H1 (cell line): Measurements from ENCODE around the gene NECTIN1. TPM values are rescaled to one million over a fixed set of nuclear protein-coding genes. Genes with fewer than 3 reads are reported as not detected.

ENCODE experiments used
- CTCF ChIA-PET: fragments of 300-600 bp; sonication (Branson Sonifier 250); formaldehyde crosslinking; loops from one replicate; lab custom pipeline; 2021; ENCODE audit not compliant: partially characterized antibody; lab: Charles Lee
- POLR2A ChIA-PET: fragments of 300-600 bp; sonication (Branson Sonifier 250); formaldehyde crosslinking; loops from one replicate; lab custom pipeline; 2021; ENCODE audit warnings: inconsistent platforms; ENCODE audit not compliant: partially characterized antibody; lab: Charles Lee
- DNase-seq, 2 experiments: peaks; one replicate each; pipeline versions ENCODE4 v3.0.0 to v3.0.0-alpha.2; 2010 to 2022; ENCODE audit warnings: low spot score in 2 of 2, low read depth in 1 of 2, mixed read lengths in 1 of 2
- FAIRE-seq: peaks from 2 replicates; lab custom pipeline; 2011; peaks lifted over from hg19 to GRCh38; lab: Jason Lieb, UNC
- H2AFZ ChIP-seq: 2 replicates; pipeline ENCODE4 v1.8.1; 2012; ENCODE audit warnings: low read length, inconsistent platforms
- H2AK5ac ChIP-seq: 2 replicates; pipeline ENCODE4 v1.6.1; 2013; ENCODE audit warnings: low read depth, low read length
- H2BK120ac ChIP-seq: replicated peaks from 2 replicates; pipeline ENCODE3; 2013; ENCODE audit warnings: low read depth, low read length, inconsistent platforms
- H2BK12ac ChIP-seq: 2 replicates; pipeline ENCODE4 v1.6.1; 2013; ENCODE audit warnings: low read depth, low read length
- H2BK15ac ChIP-seq: 2 replicates; pipeline ENCODE4 v1.6.1; 2013; ENCODE audit warnings: low read length
- H2BK20ac ChIP-seq: 2 replicates; pipeline ENCODE4 v1.6.1; 2013; ENCODE audit warnings: low read length
- H2BK5ac ChIP-seq: 2 replicates; pipeline ENCODE4 v1.6.1; 2013; ENCODE audit warnings: low read depth, low read length
- H3K14ac ChIP-seq: 2 replicates; pipeline ENCODE4 v1.6.1; 2013; ENCODE audit warnings: inconsistent platforms; ENCODE audit not compliant: insufficient read length
- H3K18ac ChIP-seq: 2 replicates; pipeline ENCODE4 v1.6.1; 2013; ENCODE audit warnings: low read length; ENCODE audit errors: extremely low read depth
- H3K23ac ChIP-seq: 2 replicates; pipeline ENCODE4 v1.6.1; 2013; ENCODE audit warnings: inconsistent platforms; ENCODE audit not compliant: insufficient read length
- H3K23me2 ChIP-seq: 2 replicates; pipeline ENCODE4 v1.6.1; 2013; ENCODE audit warnings: low read depth, low read length
- H3K27ac ChIP-seq: 2 replicates; pipeline ENCODE4 v1.6.1; 2011; ENCODE audit warnings: low read depth, low read length, inconsistent platforms
- H3K27me3 ChIP-seq, 4 experiments: replicated peaks in 1 of 4; 1 replicate in 1 of 4; 2 replicates in 3 of 4; pipeline versions ENCODE4 v1.6.1 to v1.8.1; 2011 to 2013; ENCODE audit warnings: low read length in 3 of 4, mild to moderate bottlenecking in 3 of 4, inconsistent platforms in 2 of 4, mixed read lengths in 2 of 4, moderate library complexity in 1 of 4; ENCODE audit not compliant: control insufficient read depth in 3 of 4, insufficient read depth in 3 of 4; ENCODE audit errors: extremely low read depth in 1 of 4
- H3K36me3 ChIP-seq, 4 experiments: 2 replicates each; pipeline versions ENCODE4 v1.6.1 to v1.8.1; 2011 to 2013; ENCODE audit warnings: mild to moderate bottlenecking in 4 of 4, low read length in 3 of 4, moderate library complexity in 2 of 4, control low read depth in 1 of 4, inconsistent platforms in 1 of 4; ENCODE audit not compliant: insufficient read depth in 4 of 4, control insufficient read depth in 2 of 4
- H3K4ac ChIP-seq: replicated peaks from 2 replicates; pipeline ENCODE3; 2013; ENCODE audit warnings: low read length, low read depth, mixed read lengths, inconsistent platforms; ENCODE audit not compliant: insufficient read length
- H3K4me1 ChIP-seq, 4 experiments: replicated peaks in 1 of 4; 1 replicate in 1 of 4; 2 replicates in 3 of 4; pipeline versions ENCODE4 v1.6.1 to v1.8.1; 2011 to 2013; ENCODE audit warnings: low read length in 3 of 4, inconsistent platforms in 2 of 4, mixed read lengths in 1 of 4; ENCODE audit not compliant: insufficient read depth in 4 of 4, control insufficient read depth in 3 of 4
- H3K4me2 ChIP-seq, 2 experiments: 2 replicates each; pipeline versions ENCODE4 v1.6.1 to v1.8.1; 2011 to 2013; ENCODE audit warnings: low read depth in 2 of 2, low read length in 2 of 2, control low read depth in 1 of 2, inconsistent platforms in 1 of 2, mild to moderate bottlenecking in 1 of 2; ENCODE audit not compliant: insufficient read depth in 1 of 2
- H3K4me3 ChIP-seq, 4 experiments: fragments of 200-600, 300-600 bp in 1 of 4; sonication (generic), shearing (Covaris generic), sonication (Bioruptor Twin) in 1 of 4; 2 replicates each; pipeline versions ENCODE4 v1.5.1 to v1.8.1; 2011 to 2016; ENCODE audit warnings: low read length in 4 of 4, low read depth in 3 of 4, control low read depth in 2 of 4, inconsistent platforms in 2 of 4, mild to moderate bottlenecking in 2 of 4, mixed read lengths in 1 of 4, moderate library complexity in 1 of 4; ENCODE audit not compliant: insufficient read depth in 2 of 4; ENCODE audit errors: extremely low read depth in 1 of 4
- H3K56ac ChIP-seq: replicated peaks from 2 replicates; pipeline ENCODE3; 2013; ENCODE audit warnings: low read depth, mild to moderate bottlenecking, mixed read lengths, low read length, inconsistent platforms; ENCODE audit not compliant: insufficient read length
- H3K79me1 ChIP-seq: 2 replicates; pipeline ENCODE4 v1.6.1; 2013; ENCODE audit warnings: low read depth, low read length, control low read depth
- H3K79me2 ChIP-seq, 2 experiments: 2 replicates each; pipeline versions ENCODE4 v1.6.1 to v1.8.1; 2012 to 2013; ENCODE audit warnings: low read length in 2 of 2, mild to moderate bottlenecking in 2 of 2, inconsistent platforms in 1 of 2; ENCODE audit not compliant: insufficient read depth in 2 of 2, control insufficient read depth in 1 of 2
- H3K9ac ChIP-seq, 4 experiments: replicated peaks in 1 of 4; 1 replicate in 1 of 4; 2 replicates in 3 of 4; pipeline versions ENCODE4 v1.6.1 to v1.8.1; 2011 to 2013; ENCODE audit warnings: low read depth in 3 of 4, low read length in 3 of 4, control low read depth in 2 of 4, mild to moderate bottlenecking in 2 of 4, moderate library complexity in 2 of 4, inconsistent platforms in 1 of 4; ENCODE audit errors: extremely low read depth in 1 of 4
- H3K9me3 ChIP-seq, 2 experiments: 2 replicates each; pipeline versions ENCODE4 v1.6.1 to v1.8.1; 2012 to 2013; ENCODE audit warnings: mild to moderate bottlenecking in 2 of 2, moderate library complexity in 2 of 2, control low read depth in 1 of 2, inconsistent platforms in 1 of 2, low read depth in 1 of 2, low read length in 1 of 2, mixed read lengths in 1 of 2; ENCODE audit not compliant: insufficient read depth in 2 of 2
- H4K20me1 ChIP-seq, 2 experiments: replicated peaks in 1 of 2; 2 replicates each; pipeline versions ENCODE3 to v1.8.1; 2011 to 2013; ENCODE audit warnings: inconsistent platforms in 2 of 2, low read length in 2 of 2, mild to moderate bottlenecking in 1 of 2; ENCODE audit not compliant: insufficient read depth in 2 of 2, control insufficient read depth in 1 of 2
- H4K5ac ChIP-seq: 2 replicates; pipeline ENCODE4 v1.6.1; 2013; ENCODE audit warnings: low read length, low read depth, mixed read lengths, inconsistent platforms; ENCODE audit not compliant: insufficient read length
- H4K8ac ChIP-seq: 2 replicates; pipeline ENCODE4 v1.8.0; 2013; ENCODE audit warnings: mild to moderate bottlenecking, moderate library complexity, low read length, inconsistent platforms; ENCODE audit not compliant: insufficient read depth; ENCODE audit errors: extremely low read depth
- H4K91ac ChIP-seq: replicated peaks from 2 replicates; pipeline ENCODE3; 2013; ENCODE audit warnings: low read length, mixed read lengths, inconsistent platforms; ENCODE audit not compliant: insufficient read length
- EGR1 ChIP-seq: IDR thresholded peaks from 2 replicates; pipeline ENCODE4 v1.6.1; 2011; ENCODE audit warnings: low read depth, low read length, borderline replicate concordance
- EZH2 ChIP-seq: fragments of 200-600 bp; sonication (generic); IDR thresholded peaks from 2 replicates; pipeline ENCODE4 v1.7.1; 2012; ENCODE audit warnings: low read depth, mild to moderate bottlenecking, moderate library complexity, low read length, inconsistent platforms; ENCODE audit not compliant: severe bottlenecking
- JUND ChIP-seq: IDR thresholded peaks from 2 replicates; pipeline ENCODE4 v1.6.1; 2011; ENCODE audit warnings: mild to moderate bottlenecking, improper control_type of control experiment, low read length
- KDM4A ChIP-seq: IDR thresholded peaks from one replicate; pipeline ENCODE4 v1.7.1; 2012; ENCODE audit warnings: low read depth, mild to moderate bottlenecking, moderate library complexity, low read length, inconsistent platforms; ENCODE audit not compliant: severe bottlenecking
- RXRA ChIP-seq: IDR thresholded peaks from 2 replicates; pipeline ENCODE4 v1.6.1; 2011; ENCODE audit warnings: low read depth, mild to moderate bottlenecking, low read length, moderate library complexity; ENCODE audit not compliant: insufficient read depth
- SIN3A ChIP-seq, 2 experiments: IDR thresholded peaks in 1 of 2; conservative IDR thresholded peaks in 1 of 2; 2 replicates each; pipeline ENCODE4 v1.6.1; 2011 to 2012; ENCODE audit warnings: low read length in 2 of 2, improper control_type of control experiment in 1 of 2, low read depth in 1 of 2, mild to moderate bottlenecking in 1 of 2
- SIX5 ChIP-seq: IDR thresholded peaks from 2 replicates; pipeline ENCODE4 v1.6.1; 2011; ENCODE audit warnings: mild to moderate bottlenecking, low read depth, low read length
- SP1 ChIP-seq: IDR thresholded peaks from 2 replicates; pipeline ENCODE4 v1.6.1; 2011; ENCODE audit warnings: low read depth, low read length
- TAF7 ChIP-seq: optimal IDR thresholded peaks from 2 replicates; pipeline ENCODE3; 2011; ENCODE audit warnings: low read depth, mild to moderate bottlenecking, inconsistent platforms, low read length, moderate library complexity, borderline replicate concordance
- WGBS, 2 experiments: shearing (Covaris generic) in 1 of 2; methylation state at CpG; one replicate each; pipeline versions ENCODE4 v1.1.6 to v1.1.7; 2013 to 2015; ENCODE audit warnings: low lambda C conversion rate in 2 of 2, mixed read lengths in 2 of 2, inconsistent platforms in 1 of 2, low coverage in 1 of 2, missing lambda C conversion rate in 1 of 2; ENCODE audit not compliant: insufficient replicate concordance in 2 of 2, insufficient coverage in 1 of 2, insufficient read length in 1 of 2; ENCODE audit errors: extremely low coverage in 1 of 2, missing lambda C conversion rate in 1 of 2; 5-methylcytosine and 5-hydroxymethylcytosine counted together
- polyA plus RNA-seq, 7 experiments: library from polyadenylated mRNA; depleted of rRNA in 3 of 7; stranded (reverse) in 5 of 7; unstranded in 2 of 7; fragments of >200 nt in 5 of 7; fragments of 200-250 nt in 2 of 7; gene quantifications; 1 replicate in 5 of 7; 2 replicates in 1 of 7; 4 replicates in 1 of 7; pipeline versions ENCODE4 v1.2.1 to v1.2.3, GENCODE V29; 2011 to 2013; ENCODE audit warnings: missing spikeins in 2 of 7, mixed read lengths in 2 of 7
- total RNA-seq: library from RNA; stranded (reverse); fragmentation: NEBNext Ultra II Directional; extraction: Animal tissue kit (Norgen Biotek cat#: 25700); gene quantifications from 2 replicates; pipeline ENCODE4 v1.2.1, GENCODE V29; 2021

NECTIN1 gene
- total and polyA plus RNA-seq, 2 of the 8 experiments (the other 6 are each of a cell fraction or from before 2014, with no cell fraction given), result 43.2 to 97.7 TPM

- TF ChIP-seq SP1 (no peak), TAF7 (no peak), SIN3A (conservative IDR thresholded peaks at IDR 0.05 in 1 of 2, IDR thresholded peaks at IDR 0.05 in 1 of 2; ENCODE audit: low read depth in 1 of 2, low read length in 2 of 2) (no peak), RXRA (no peak), KDM4A (no peak), EZH2 (no peak), SIX5 (no peak), JUND (no peak), EGR1 (no peak)
Measured at GRCh38 chr11:119608201-119608600, 120.8 kb downstream of the NECTIN1 start.

More at GRCh38 chr11:119608201-119608600, 120.8 kb downstream of the NECTIN1 start:
- no peaks in the 10 kb centered on the region for H3K79me1 ChIP-seq
- H4K91ac ChIP-seq, result no peak overlapping the region
- H3K79me2 ChIP-seq, result no peaks in the 10 kb centered on the region
- H4K8ac ChIP-seq, result no peak overlapping the region
- no peak for FAIRE-seq
- H4K20me1 ChIP-seq, result no peaks in the 10 kb centered on the region
- no peaks in the 10 kb centered on the region for H3K36me3 ChIP-seq
- no peak overlapping the region for H2AK5ac ChIP-seq
- no peaks in the 10 kb centered on the region for H3K23me2 ChIP-seq
- H2BK20ac ChIP-seq, result no peak overlapping the region
- no peak for DNase-seq
- H3K4me2 ChIP-seq, result no peak overlapping the region; a peak in 1 of 4 replicates
- no peak overlapping the region for H3K18ac ChIP-seq
- no peak overlapping the region for H2BK12ac ChIP-seq
- no peak overlapping the region for H3K23ac ChIP-seq
- CTCF ChIA-PET, result interaction anchor here (0.8 to 12.2 kb wide), 17 partner anchors 9 to 500 kb away, joined by 3 to 130 read pairs (median 3); no protein-coding TSS in a partner anchor
- no peak overlapping the region for H4K5ac ChIP-seq
- H2BK5ac ChIP-seq, result no peak overlapping the region
- WGBS, 2 experiments, result 73% methylated on average over 6 of the region's 6 CpGs; no CpG with 5 or more reads in 1 of the 2 experiments
- H3K27ac ChIP-seq, result no peak overlapping the region
- no peak overlapping the region for H3K9ac ChIP-seq
- H3K4me3 ChIP-seq, result no peak overlapping the region
- H3K27me3 ChIP-seq, result peaks cover 0 to 7% (median 0%) of the 10 kb centered on the region in 4 experiments; a peak in 4 of 7 replicates
- no peak overlapping the region for H3K14ac ChIP-seq
- H2BK120ac ChIP-seq, result no peak overlapping the region
- no peak overlapping the region for H2AFZ ChIP-seq
- H3K9me3 ChIP-seq, result no peaks in the 10 kb centered on the region
- peaks cover 0 to 15% (median 6%) of the 10 kb centered on the region in 4 experiments; a peak in 5 of 7 replicates for H3K4me1 ChIP-seq
- H3K4ac ChIP-seq, result no peak overlapping the region
- H3K56ac ChIP-seq, result no peak overlapping the region
- POLR2A ChIA-PET, result interaction anchor here (0.9 to 1.3 kb wide), 2 partner anchors 17 to 125 kb away, joined by 3 to 4 read pairs; no protein-coding TSS in a partner anchor
- no peak overlapping the region for H2BK15ac ChIP-seq
